ENCODE results near the gene MIER2. TPM values are rescaled to one million over a fixed set of nuclear protein-coding genes. Genes with fewer than 3 reads are reported as not detected.
A peak's percentile ranks its signal among the peaks of the same experiment; 100 is the strongest.

MIER2 gene
- total RNA-seq, 1 donor from 2014 or later: 47.3 TPM

GRCh38 chr19:296476-297225 is 47.9 kb downstream of the MIER2 start:
- no peaks in the 10 kb centered on the region for H3K36me3 Mint-ChIP-seq (ENCODE audit: unreplicated experiment)
- H3K4me3 Mint-ChIP-seq (ENCODE audit: unreplicated experiment): peak overlapping the region; percentile 41
- H3K27me3 Mint-ChIP-seq (ENCODE audit: unreplicated experiment): peaks cover 7% of the 10 kb centered on the region
- DNase-seq: no peak
- peaks cover 5% of the 10 kb centered on the region for H3K9me3 Mint-ChIP-seq (ENCODE audit: unreplicated experiment)
- no peaks in the 10 kb centered on the region for H3K4me1 Mint-ChIP-seq (ENCODE audit: low read depth, unreplicated experiment)
- no peak for TF ChIP-seq CTCF (IDR thresholded peaks at IDR 0.05; ENCODE audit: partially characterized antibody, unreplicated experiment)
- H3K27ac Mint-ChIP-seq (ENCODE audit: unreplicated experiment): peak overlapping the region; percentile 1

GRCh38 chr19:295687-296370 is 48.8 kb downstream of the MIER2 start:
- peak overlapping the region; percentile 1 for H3K27ac Mint-ChIP-seq (ENCODE audit: unreplicated experiment)
- DNase-seq: no peak
- H3K4me3 Mint-ChIP-seq (ENCODE audit: unreplicated experiment): peak overlapping the region; percentile 41
- H3K4me1 Mint-ChIP-seq (ENCODE audit: low read depth, unreplicated experiment): no peaks in the 10 kb centered on the region
- no peak for TF ChIP-seq CTCF (IDR thresholded peaks at IDR 0.05; ENCODE audit: partially characterized antibody, unreplicated experiment)
- H3K27me3 Mint-ChIP-seq (ENCODE audit: unreplicated experiment): peaks cover 7% of the 10 kb centered on the region
- H3K9me3 Mint-ChIP-seq (ENCODE audit: unreplicated experiment): peaks cover 5% of the 10 kb centered on the region
- no peaks in the 10 kb centered on the region for H3K36me3 Mint-ChIP-seq (ENCODE audit: unreplicated experiment)

- Mint-ChIP-seq H3K27me3 (ENCODE audit: unreplicated experiment) (peaks cover 10% of the 10 kb centered on the region), H3K4me3 (ENCODE audit: unreplicated experiment) (peak overlapping the region; percentile 40), H3K4me1 (ENCODE audit: low read depth, unreplicated experiment) (no peaks in the 10 kb centered on the region), H3K27ac (ENCODE audit: unreplicated experiment) (no peak overlapping the region), H3K36me3 (ENCODE audit: unreplicated experiment) (no peaks in the 10 kb centered on the region), H3K9me3 (ENCODE audit: unreplicated experiment) (peaks cover 5% of the 10 kb centered on the region)
- TF ChIP-seq CTCF (IDR thresholded peaks at IDR 0.05; ENCODE audit: partially characterized antibody, unreplicated experiment): peak; percentile 85
- peak; percentile 83 for DNase-seq
Measured at GRCh38 chr19:294946-295686, 49.5 kb downstream of the MIER2 start.

GRCh38 chr19:294341-294945 is 50.2 kb downstream of the MIER2 start:
- H3K36me3 Mint-ChIP-seq (ENCODE audit: unreplicated experiment): no peaks in the 10 kb centered on the region
- H3K4me3 Mint-ChIP-seq (ENCODE audit: unreplicated experiment): peak overlapping the region; percentile 40
- H3K27ac Mint-ChIP-seq (ENCODE audit: unreplicated experiment): no peak overlapping the region
- DNase-seq: no peak
- no peak for TF ChIP-seq CTCF (IDR thresholded peaks at IDR 0.05; ENCODE audit: partially characterized antibody, unreplicated experiment)
- H3K9me3 Mint-ChIP-seq (ENCODE audit: unreplicated experiment): peaks cover 5% of the 10 kb centered on the region
- H3K27me3 Mint-ChIP-seq (ENCODE audit: unreplicated experiment): peaks cover 15% of the 10 kb centered on the region
- H3K4me1 Mint-ChIP-seq (ENCODE audit: low read depth, unreplicated experiment): no peaks in the 10 kb centered on the region

Measured in glutamatergic neuron (in vitro differentiated cells).